DMS 273 treated with DMSO at 0.1 percent for 48 hours (cell line): Measurements from ENCODE around the gene IGFL4.

Experiments
- DNase-seq: peaks from one replicate; lab custom pipeline; 2025; lab: John Stamatoyannopoulos, UW

IGFL4 gene

GRCh38 chr19:46020819-46021125, 20.0 kb downstream of the IGFL4 start:
- DNase-seq = no peak

GRCh38 chr19:46019270-46019669, 21.5 kb downstream of the IGFL4 start:
- DNase-seq = no peak

GRCh38 chr19:46018729-46019251, 22.0 kb downstream of the IGFL4 start:
- no peak for DNase-seq

GRCh38 chr19:46017874-46018675, 22.7 kb downstream of the IGFL4 start:
- DNase-seq = no peak

- DNase-seq = no peak
Measured at GRCh38 chr19:46017095-46017429, 23.7 kb downstream of the IGFL4 start.

- DNase-seq = peak; percentile 29
Measured at GRCh38 chr19:46016426-46017094, 24.2 kb downstream of the IGFL4 start.

- DNase-seq = peak; percentile 5
Measured at GRCh38 chr19:46015687-46016425, 24.9 kb downstream of the IGFL4 start.

- DNase-seq = peak; percentile 6
Measured at GRCh38 chr19:46014941-46015686, 25.7 kb downstream of the IGFL4 start.

GRCh38 chr19:46014534-46014933, 26.3 kb downstream of the IGFL4 start:
- DNase-seq = no peak

- peak; percentile 4 for DNase-seq
Measured at GRCh38 chr19:46009530-46010510, 31.0 kb downstream of the IGFL4 start.

GRCh38 chr19:46006411-46006810, 34.4 kb downstream of the IGFL4 start:
- DNase-seq = no peak

GRCh38 chr19:46002678-46003275, 38.0 kb downstream of the IGFL4 start:
- DNase-seq = no peak

GRCh38 chr19:46000491-46001246, 40.1 kb downstream of the IGFL4 start:
- DNase-seq = no peak

GRCh38 chr19:45999653-46000121, 41.1 kb downstream of the IGFL4 start:
- DNase-seq = no peak

GRCh38 chr19:45998834-45999233, 42.0 kb downstream of the IGFL4 start:
- DNase-seq = no peak

GRCh38 chr19:45996933-45997332, 43.9 kb downstream of the IGFL4 start:
- no peak for DNase-seq

- DNase-seq = peak; percentile 25
Measured at GRCh38 chr19:45995715-45996385, 45.0 kb downstream of the IGFL4 start.

GRCh38 chr19:45994998-45995714, 45.6 kb downstream of the IGFL4 start, which contains the start of gene CCDC61:
Gene CCDC61, plus strand, starts transcription at chr19:45995467. Its CDS starts 7,552 bp downstream, at chr19:46003019.
- DNase-seq = peak; percentile 99
